Right hindlimb (tissue), 1 donor: ENCODE data around the gene MYL6B.
A peak's percentile ranks its signal among the peaks of the same experiment; 100 is the strongest.

Experiments used
- DNase-seq: peaks from one replicate; pipeline ENCODE4 v3.0.0-alpha.2; 2018

The MYL6B gene

DNA sequence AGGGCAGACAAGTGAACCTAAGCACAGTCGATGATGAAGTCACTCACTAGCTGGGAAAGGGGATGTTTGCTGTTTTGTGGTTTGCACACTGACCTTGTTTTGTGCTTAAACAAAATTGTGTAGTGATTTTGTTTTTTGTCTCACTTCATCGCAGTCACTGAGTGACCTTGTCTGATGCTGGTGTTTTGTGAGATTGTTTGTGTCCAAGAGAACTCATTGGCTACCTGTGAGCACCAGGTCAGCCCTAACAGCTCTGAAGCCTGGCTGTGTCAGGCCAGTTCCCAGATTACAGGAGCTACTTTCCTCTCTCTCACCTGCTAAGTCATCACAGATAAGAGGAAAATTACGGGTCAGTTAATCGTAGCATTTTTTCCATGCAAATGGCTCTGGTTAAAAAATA lies 28.3 kb upstream of the MYL6B start:
- no peak for DNase-seq

DNA sequence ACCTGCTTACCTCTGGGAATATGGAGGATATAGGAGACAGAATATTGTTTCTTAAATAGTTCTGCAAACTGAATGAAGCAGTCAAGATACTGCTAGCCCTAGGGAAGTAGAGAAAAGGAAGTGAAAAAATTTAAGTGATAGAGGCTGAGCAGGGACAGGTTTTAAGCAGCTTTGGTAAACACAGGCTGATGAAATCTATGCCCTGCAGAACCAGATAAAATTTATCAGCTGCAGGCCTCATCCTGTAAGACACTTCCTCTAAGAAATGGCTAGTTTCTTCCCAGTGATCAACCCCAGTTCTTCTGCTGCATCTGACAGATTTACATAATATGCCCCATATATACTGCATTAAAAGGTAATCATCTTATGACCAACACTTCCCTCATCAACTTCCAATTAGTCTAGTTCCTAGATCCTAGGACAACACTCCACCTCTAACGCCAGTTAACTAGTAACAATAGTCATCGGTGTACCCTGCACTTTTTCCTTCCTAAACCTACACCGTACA lies 25.6 kb upstream of the MYL6B start:
- DNase-seq: no peak

DNA sequence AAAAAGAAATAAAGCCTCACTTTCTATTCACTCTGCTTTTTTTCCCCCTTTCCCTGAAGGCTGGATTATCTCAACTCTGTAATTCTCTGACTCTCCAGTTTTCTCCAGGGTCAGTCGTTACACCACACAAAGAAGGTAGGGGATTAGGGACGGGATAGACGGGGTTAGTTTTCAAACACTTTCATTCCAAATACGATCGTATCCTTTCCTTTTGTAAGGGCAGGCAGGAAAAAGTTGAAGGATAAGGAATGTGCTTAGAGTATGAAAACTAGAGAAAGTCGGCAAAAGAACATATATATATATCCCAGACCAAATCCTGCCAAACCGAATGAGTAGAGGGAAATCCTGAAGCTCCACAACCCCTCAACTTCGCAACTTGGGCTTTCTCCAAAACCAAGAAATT lies 24.9 kb upstream of the MYL6B start:
- no peak for DNase-seq

DNA sequence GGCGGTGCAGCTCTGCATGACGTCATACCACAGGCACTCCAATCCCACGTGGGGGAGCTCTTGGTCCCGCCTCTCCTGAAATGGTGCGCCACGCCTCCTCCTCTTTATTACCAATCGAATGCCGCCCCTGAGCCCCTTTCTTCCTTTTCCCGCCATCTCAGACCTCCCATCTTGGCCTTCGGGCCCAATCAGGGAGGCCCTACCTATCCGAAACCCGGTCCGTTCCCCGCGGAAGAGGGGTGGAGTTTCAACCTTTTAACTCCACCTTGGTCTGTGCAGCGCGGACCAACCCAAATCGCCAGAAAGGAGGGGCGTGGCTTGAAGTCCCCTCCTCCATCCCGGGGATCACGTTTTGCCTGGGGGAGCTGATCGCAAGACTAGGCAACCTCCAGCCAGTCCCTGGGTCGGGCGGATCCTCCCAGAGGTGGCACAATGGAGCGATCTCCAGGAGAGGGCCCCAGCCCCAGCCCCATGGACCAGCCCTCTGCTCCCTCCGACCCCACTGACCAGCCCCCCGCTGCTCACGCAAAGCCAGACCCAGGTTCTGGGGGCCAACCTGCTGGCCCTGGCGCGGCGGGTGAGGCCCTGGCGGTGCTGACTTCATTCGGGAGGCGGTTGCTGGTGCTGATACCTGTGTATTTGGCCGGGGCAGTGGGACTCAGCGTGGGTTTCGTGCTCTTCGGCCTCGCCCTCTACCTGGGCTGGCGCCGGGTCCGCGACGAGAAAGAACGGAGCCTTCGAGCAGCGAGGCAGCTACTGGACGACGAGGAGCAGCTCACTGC lies 24.3 kb upstream of the MYL6B start, which contains the start of gene ESYT1:
TSS of gene ESYT1 (plus strand) at position 380 of the 782 bp plus-strand sequence. CDS start at position 433, 53 bp downstream.
- peak; percentile 99 for DNase-seq

DNA sequence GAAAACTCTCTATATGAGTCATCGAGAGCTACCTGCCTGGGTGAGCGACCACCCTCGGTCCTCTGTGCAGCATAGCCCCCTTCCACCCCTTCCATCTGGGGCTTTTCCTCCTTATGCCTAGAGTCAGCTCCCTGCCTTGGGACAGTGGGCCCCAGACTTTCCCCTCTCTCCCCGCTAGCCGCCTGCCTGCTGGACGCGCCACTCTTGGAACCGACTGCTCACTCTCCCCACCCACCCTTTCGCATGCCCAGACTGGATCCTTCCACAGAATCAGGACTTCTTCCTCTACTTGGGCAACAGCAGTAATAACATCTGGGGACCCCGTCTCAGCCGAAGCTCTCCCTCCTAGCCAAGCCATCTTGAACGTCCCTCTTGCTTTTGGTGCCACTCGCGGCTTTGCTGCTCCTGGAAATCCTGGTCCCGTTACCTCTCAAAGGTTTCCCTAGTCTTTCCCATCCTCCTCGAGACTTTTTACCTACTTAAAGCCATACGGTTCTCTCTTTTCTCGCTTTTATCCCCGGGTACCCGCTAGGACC lies 23.6 kb upstream of the MYL6B start:
- DNase-seq: peak; percentile 56

DNA sequence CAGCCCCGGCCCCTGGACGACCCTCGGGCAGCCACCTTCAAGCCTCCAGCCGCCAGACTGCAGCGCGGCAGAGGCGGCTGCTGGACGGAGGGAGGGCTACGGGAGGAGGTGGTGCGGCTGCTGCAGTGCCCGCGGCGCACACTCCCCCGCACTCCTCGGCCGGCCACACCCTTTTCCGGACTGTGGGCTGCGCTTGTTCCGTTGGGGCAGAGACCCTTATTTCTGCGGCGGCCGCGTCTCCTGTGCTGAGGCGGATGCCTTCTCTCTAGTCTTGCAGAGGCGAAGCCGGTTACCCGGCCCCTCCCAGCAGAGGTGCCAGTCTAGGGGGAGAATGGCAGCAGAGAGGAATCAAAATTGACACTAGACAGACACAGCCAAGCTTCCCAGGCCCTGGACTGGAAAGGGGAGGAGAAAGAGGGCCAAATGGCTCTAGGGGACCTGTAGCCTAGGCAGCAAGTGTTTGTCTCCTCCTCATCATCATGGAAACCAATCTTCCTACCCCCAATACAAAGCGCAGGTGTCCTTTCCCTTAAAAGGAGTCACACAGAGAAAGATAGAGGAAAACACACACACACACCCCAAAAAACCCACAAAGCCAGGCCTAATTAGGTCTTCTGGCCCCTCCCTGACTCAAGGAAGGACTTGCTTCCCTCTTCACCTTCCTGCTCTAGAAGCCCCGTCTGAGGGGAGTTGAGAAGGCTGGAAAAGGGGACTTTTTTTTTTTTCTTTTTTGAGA lies 23.0 kb upstream of the MYL6B start:
- peak; percentile 73 for DNase-seq

DNA sequence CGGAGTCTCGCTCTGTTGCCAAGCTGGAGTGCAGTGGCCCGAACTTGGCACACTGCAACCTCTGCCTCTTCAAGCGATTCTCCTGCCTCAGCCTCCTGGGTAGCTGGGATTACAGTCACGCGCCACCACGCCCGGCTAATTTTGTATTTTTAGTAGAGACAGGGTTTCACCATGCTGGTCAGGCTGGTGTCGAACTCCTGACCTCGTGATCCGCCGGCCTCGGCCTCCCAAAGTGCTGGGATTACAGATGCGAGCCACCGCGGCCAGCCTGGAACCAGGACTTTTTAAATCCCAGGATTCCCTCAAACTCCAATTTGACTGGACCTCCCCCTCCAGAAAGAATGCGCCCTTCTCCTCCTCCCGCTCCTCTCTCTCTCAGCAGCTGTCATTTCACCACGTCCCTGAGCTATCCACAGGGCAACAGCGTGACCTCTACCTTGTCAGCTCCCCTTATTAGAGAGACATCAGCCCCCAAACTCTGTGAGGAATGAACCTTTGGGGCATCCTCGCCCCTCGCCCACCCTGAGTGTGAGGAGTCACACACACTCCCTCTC lies 22.4 kb upstream of the MYL6B start:
- DNase-seq: no peak

DNA sequence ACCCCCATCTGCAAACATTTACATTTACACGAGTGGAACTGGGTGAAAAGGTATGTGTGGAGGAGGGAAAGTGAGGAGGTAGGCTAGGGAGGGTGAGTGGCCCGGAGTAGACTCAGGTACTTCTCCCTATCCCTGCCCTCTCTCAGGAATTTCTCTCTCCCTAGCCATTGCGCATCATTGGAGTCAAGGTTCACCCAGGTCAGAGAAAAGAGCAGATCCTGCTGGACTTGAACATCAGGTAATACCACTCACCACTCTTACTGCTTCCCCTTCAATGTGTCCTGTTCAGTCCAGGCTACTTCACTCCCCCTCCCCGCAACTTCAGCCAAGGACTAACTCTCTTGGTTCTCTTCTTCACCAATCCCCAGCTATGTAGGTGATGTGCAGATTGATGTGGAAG lies 21.5 kb upstream of the MYL6B start:
- DNase-seq: no peak

DNA sequence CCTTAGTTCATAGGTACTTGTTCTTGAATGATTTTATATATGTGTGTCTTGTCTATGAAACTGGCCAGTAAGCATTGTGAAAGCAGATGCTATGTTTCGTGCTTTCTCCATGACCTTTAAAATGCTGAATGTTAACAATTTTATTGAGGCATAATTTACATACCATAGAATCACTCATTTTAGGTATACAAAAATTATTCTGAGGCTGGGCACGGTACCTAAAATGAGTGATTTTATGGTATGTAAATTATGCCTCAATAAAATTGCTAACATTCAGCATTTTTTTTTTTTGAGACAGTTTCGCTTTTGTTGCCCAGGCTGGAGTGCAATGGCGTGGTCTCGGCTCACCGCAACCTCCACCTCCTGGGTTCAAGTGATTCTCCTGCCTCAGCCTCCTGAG lies 17.5 kb upstream of the MYL6B start:
- no peak for DNase-seq

DNA sequence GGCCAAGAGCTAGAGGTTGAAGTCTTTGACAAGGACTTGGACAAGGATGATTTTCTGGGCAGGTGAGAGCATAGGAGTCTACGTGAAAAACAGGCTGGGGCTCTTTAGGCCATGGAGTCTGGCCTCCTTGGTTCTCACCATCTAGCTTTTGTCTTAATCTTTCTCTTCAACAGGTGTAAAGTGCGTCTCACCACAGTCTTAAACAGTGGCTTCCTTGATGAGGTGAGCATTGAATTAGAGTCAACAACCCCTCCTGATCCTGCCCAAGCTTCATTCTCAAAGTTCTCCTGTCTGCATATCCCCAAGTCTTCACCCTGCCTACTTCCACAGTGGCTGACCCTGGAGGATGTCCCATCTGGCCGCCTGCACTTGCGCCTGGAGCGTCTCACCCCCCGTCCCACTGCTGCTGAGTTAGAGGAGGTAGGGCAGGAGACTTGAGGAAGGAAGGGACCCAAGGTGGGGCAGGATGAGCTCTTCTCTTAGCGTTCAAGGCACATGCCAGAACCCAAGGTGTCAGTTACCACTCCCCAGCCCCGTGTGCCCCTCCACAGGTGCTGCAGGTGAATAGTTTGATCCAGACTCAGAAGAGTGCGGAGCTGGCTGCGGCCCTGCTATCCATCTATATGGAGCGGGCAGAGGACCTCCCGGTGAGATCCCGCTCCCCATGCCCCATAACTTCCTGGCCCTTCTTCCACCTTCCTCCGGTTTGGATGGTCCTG lies 14.4 kb upstream of the MYL6B start:
- DNase-seq: no peak

DNA sequence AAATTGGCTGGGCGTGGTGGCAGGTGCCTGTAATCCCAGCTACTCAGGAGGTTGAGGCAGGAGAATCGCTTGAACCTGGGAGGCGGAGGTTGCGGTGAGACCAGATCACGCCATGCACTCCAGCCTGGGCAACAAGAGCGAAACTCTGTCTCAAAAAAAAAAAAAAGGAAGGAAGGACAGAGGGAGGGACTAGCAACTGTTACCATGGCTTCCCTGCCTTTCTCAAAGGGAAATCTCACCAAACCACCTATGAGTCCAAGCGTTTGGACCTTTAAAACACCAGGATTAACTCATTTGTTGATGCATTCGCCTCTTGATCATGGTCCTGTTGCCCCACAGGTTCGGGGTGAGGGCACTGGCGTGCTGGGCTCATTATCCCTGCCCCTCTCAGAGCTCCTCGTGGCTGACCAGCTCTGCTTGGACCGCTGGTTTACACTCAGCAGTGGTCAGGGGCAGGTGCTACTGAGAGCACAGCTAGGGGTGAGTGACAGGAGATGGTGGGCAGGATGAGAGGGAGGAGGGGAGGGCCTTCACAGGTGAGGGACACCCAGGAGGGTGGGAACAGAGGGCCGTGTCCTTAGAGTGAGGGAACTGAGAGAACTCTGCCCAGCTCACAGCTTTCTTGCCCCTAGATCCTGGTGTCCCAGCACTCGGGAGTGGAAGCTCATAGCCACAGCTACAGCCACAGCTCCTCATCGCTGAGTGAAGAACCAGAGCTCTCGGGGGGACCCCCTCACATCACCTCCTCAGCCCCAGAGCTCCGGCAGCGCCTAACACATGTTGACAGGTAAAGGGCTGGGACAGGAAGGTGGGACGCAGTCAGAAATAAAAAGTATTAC lies 10.2 kb upstream of the MYL6B start:
- no peak for DNase-seq

DNA sequence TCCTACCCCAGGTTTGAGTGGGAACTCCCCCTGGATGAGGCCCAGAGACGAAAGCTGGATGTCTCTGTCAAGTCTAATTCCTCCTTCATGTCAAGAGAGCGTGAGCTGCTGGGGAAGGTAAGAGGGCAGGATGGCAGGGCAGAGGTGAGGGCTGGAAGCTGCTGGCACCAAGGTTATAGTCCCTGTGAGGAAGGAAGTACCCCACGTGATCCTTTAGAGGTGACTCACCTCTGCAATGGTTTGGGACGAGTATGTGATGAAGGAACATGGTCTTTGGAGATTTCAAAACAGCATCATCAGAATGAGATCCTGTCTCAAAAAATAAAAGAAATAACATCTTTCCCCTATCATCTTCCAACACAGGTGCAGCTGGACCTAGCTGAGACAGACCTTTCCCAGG lies 9.2 kb upstream of the MYL6B start:
- DNase-seq: no peak

DNA sequence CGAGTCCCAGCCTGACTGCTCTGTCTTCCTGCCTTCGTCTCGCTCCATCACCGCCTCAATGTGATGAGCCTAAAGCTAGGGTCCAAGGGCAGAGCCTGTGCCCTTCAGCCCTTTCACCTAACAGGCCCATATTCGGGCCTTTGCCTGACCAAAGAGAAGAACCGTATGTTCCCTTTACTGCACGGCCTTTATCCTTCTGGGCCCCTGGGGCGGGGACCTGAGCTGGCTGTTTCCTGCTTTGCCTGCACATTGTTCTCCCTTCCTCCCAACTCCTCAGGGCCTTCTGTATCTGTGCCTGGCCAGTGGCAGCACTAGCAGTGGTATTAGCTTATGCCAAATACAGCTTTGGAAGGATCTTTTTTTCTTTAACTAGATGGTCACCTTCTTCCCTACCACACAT lies 8.5 kb upstream of the MYL6B start:
- DNase-seq: no peak

DNA sequence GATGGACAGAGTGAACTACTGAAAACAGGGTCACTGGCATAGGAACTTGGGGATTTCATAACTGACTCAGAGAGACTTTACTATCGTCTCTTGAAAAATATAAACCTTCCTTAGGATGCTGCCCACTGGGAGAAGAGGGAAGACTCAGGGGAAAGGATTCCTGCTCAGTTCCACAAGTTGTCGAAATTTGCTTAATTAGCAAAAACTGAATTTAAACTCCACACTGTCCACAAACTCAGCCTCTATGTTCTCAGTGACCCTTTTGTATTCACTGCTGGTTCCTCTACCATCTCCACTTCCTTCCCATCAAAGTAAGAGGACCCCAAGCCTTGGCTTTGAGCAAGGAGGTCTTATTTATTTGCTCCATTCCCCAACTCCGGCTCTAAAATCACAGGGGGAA lies 7.2 kb upstream of the MYL6B start:
- DNase-seq: no peak

DNA sequence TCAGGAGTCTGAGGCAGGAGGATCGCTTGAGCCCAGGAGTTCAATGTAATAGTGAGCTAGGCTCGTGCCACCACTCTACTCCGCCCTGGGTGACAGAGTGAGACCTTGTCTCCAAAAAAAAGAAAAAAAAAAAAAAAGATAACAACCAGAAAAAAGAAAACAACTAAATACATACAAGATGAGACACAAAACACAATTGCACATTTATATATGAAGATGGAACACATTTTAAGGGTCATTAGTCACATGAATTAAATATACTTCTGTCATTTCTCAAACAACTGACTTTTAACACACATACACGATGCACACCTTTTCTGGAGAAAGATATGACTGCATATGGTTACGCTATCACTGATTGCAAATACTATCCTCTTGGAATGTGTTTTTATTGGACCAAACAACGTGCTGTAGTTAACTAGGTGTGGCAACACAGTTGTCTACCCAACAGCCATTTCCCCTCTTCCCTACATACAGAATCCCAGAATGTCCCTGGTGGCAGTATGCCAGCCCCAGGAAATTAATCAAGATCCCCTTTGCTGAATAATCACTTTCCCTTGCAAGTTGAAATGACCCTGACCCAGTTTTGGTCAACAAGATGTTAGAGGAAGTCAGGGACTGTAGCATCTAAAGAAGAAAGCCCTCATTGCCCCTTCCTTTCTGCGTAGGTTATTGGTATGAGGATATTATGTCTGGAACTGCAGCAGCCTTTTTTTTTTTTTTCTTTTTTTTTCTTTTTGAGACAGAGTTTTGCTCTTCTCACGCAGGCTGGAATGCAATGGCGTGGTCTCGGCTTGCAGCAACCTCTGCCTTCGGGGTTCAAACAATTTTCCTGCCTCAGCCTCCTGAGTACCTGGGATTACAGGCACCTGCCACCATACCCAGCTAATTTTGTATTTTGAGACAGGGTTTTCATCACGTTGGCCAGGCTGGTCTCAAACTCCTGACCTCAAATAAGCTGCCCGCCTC lies 5.6 kb upstream of the MYL6B start:
- no peak for DNase-seq

DNA sequence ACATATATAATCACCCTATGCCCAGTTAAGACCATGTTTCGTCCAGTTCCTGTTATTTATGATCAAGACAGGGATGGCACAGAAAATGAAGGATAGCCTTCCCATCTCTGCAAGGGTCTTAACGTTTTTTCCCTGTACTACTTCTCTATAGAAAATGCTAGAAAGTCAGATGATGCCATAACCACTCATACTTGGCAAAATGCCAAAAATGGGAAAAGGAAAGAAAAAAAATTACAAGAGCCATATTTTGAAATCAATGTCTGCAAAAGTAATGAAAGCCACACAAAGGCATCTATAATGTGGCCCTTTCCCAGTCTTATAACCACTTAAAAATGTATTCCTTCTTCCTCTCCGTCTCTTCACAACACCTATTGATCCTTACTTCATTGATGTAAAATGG lies 1.8 kb upstream of the MYL6B start:
- no peak for DNase-seq

DNA sequence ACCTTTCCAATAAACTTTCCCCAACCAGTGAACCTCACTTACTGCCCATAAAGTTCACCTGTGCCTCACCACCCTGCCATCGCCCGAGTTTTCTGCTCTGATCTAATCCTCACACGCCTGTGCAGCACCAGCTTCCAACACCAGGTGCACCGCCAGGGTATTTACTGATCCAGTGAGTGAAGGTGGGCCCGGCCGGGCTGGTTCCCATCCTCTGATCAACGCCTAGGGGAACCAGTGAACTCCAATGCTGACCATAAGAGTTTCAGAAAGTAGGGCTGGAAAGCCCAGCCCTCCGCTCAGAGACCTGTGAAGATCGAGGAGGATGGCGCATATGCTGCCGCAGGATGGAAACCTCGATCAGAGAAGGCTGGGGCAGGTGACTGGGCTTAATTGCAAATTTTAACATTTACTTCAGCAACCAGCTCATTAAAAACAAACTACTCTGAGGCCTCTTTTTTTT lies 685 bp upstream of the MYL6B start:
- DNase-seq: peak; percentile 31

DNA sequence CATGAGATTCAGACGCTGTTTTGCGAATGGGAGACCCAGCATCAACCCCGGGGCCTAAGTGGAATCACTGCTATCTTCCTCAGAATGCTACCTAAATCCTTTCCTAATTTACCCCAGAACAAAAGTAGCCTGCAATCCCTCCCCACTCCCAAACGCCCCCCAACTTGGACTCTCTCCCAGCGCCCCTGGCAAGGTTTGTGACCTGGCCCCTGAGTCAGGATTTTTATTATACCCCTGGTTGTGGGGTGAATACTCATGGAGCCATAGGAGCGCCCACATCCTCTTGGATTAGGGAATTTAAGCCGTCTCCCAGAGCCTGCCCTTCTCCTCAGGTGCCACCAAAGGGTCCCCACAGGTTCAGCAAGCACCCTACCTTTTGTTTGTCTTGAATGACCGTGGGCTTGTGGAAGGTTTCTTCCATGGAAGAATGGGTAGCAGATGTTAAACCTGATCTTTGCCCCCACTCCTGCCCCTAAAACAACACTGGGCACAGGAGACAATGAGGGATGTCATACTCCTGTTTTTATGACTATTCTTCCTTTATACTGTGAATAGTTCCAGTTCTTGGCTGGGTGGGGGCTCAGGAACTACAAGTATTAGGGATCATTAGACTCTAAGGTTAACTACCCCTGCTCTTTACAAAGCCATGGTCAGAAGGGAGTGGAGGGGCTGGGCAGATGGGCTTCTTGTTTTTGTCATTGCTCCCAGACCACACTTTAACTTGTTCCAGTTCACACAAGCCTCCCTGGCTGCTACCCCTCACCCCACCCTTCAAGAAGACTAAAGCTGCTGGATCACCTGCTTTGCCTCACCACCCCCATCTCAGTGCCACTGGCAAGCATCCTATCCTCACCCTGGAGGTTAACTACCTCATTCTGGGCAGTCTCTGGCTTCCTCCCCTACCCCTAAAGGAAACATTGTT lies 630 bp downstream of the MYL6B start:
- no peak for DNase-seq

DNA sequence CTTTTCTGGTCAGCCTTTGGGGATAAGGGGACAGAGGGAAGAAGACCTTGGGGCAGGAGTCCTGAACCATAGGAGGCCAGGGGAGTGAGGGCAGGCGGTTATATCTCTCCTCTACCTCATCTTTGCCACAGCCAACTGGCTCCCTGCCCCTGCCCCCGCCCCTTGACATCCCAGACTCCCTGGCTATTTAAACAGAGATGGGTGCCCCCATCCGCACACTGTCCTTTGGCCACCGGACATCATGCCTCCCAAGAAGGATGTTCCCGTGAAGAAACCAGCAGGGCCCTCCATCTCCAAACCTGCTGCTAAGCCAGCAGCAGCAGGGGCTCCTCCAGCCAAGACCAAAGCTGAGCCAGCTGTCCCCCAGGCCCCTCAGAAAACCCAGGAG lies 1.3 kb downstream of the MYL6B start:
- DNase-seq: no peak
